Measurements from ENCODE around the gene GPR82.

Gene GPR82

GRCh38 chrX:41684138-41684537 lies 39.8 kb upstream of the GPR82 start:
- TF ChIP-seq TSHZ2 (CRISPR knock-in tag; IDR thresholded peaks at IDR 0.05) (peak; percentile 62; the same call in 1 of the 2 replicates), ISL1 (CRISPR knock-in tag; IDR thresholded peaks at IDR 0.05) (peak; percentile 62), ZFP3 (CRISPR knock-in tag; IDR thresholded peaks at IDR 0.05) (no peak)
- ATAC-seq, result peak; percentile 70

- ATAC-seq, result no peak
- TF ChIP-seq PATZ1 (CRISPR knock-in tag; IDR thresholded peaks at IDR 0.05; ENCODE audit: borderline replicate concordance) (no peak), TSHZ2 (CRISPR knock-in tag; IDR thresholded peaks at IDR 0.05) (no peak), ZNF70 (CRISPR knock-in tag; IDR thresholded peaks at IDR 0.05) (no peak), TOX (CRISPR knock-in tag; IDR thresholded peaks at IDR 0.05; ENCODE audit: borderline replicate concordance) (no peak), ISL1 (CRISPR knock-in tag; IDR thresholded peaks at IDR 0.05) (no peak), CSDC2 (CRISPR knock-in tag; IDR thresholded peaks at IDR 0.05) (no peak), BACH2 (CRISPR knock-in tag; IDR thresholded peaks at IDR 0.05; ENCODE audit: borderline replicate concordance) (no peak), GLIS3 (CRISPR knock-in tag; IDR thresholded peaks at IDR 0.05) (no peak), ZFP30 (CRISPR knock-in tag; IDR thresholded peaks at IDR 0.05) (no peak)
- TF ChIP-seq, protein P1, sequence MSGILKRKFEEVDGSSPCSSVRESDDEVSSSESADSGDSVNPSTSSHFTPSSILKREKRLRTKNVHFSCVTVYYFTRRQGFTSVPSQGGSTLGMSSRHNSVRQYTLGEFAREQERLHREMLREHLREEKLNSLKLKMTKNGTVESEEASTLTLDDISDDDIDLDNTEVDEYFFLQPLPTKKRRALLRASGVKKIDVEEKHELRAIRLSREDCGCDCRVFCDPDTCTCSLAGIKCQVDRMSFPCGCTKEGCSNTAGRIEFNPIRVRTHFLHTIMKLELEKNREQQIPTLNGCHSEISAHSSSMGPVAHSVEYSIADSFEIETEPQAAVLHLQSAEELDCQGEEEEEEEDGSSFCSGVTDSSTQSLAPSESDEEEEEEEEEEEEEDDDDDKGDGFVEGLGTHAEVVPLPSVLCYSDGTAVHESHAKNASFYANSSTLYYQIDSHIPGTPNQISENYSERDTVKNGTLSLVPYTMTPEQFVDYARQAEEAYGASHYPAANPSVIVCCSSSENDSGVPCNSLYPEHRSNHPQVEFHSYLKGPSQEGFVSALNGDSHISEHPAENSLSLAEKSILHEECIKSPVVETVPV (CRISPR knock-in tag; IDR thresholded peaks at IDR 0.05), result no peak
These were observed 39.0 kb upstream of the GPR82 start for GRCh38 chrX:41684940-41685339.

DNA sequence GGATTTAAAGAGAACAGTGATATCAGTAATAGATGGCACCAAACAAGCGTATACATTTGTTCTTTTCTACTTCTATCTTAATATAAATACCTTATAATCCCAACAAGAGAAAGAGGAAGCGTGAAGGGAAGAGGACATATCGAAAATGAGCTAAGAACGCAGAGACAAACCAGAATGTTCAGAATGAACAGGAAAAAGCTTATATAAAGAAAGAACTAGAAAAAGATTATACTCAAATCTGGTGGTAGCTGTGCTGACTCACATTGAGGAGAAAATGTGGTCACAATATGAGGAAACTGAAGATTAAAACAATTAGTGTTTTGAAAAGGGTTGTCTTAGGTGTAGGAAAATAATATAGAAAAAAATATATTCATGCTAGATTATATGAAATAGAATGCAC lies 37.2 kb upstream of the GPR82 start:
- no peak for TF ChIP-seq RARB (CRISPR knock-in tag; IDR thresholded peaks at IDR 0.05)
- ATAC-seq, result no peak

GRCh38 chrX:41688156-41688555 lies 35.8 kb upstream of the GPR82 start:
- no peak for ATAC-seq
- TF ChIP-seq ESRRG (CRISPR knock-in tag; IDR thresholded peaks at IDR 0.05) (no peak), TCF4 (CRISPR knock-in tag; IDR thresholded peaks at IDR 0.05; ENCODE audit: borderline replicate concordance) (no peak), ZFP30 (CRISPR knock-in tag; IDR thresholded peaks at IDR 0.05) (no peak), PPARA (CRISPR knock-in tag; IDR thresholded peaks at IDR 0.05; ENCODE audit: borderline replicate concordance) (no peak), POU6F1 (CRISPR knock-in tag; IDR thresholded peaks at IDR 0.05; ENCODE audit: borderline replicate concordance, low read depth) (no peak), BACH2 (CRISPR knock-in tag; IDR thresholded peaks at IDR 0.05; ENCODE audit: borderline replicate concordance) (no peak), ISL1 (CRISPR knock-in tag; IDR thresholded peaks at IDR 0.05) (no peak), GLIS3 (CRISPR knock-in tag; IDR thresholded peaks at IDR 0.05) (no peak), TSHZ2 (CRISPR knock-in tag; IDR thresholded peaks at IDR 0.05) (no peak), TOX (CRISPR knock-in tag; IDR thresholded peaks at IDR 0.05; ENCODE audit: borderline replicate concordance) (no peak), SNAI2 (CRISPR knock-in tag; IDR thresholded peaks at IDR 0.05) (no peak), ZNF8 (CRISPR knock-in tag; IDR thresholded peaks at IDR 0.05) (no peak)
- TF ChIP-seq, protein P1 (CRISPR knock-in tag; IDR thresholded peaks at IDR 0.05), result no peak
- TF ChIP-seq, protein P2, sequence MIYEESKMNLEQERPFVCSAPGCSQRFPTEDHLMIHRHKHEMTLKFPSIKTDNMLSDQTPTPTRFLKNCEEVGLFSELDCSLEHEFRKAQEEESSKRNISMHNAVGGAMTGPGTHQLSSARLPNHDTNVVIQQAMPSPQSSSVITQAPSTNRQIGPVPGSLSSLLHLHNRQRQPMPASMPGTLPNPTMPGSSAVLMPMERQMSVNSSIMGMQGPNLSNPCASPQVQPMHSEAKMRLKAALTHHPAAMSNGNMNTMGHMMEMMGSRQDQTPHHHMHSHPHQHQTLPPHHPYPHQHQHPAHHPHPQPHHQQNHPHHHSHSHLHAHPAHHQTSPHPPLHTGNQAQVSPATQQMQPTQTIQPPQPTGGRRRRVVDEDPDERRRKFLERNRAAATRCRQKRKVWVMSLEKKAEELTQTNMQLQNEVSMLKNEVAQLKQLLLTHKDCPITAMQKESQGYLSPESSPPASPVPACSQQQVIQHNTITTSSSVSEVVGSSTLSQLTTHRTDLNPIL (CRISPR knock-in tag; IDR thresholded peaks at IDR 0.05; ENCODE audit: low read depth), result no peak

Data from SK-N-SH treated with all-trans-retinoic acid at 6 μM for 48 hours (cell line).